ENCODE results near the gene FNDC3B.

GRCh38 chr3:172224560-172225214 lies 185.3 kb downstream of the FNDC3B start:
- TF ChIP-seq, protein P1, sequence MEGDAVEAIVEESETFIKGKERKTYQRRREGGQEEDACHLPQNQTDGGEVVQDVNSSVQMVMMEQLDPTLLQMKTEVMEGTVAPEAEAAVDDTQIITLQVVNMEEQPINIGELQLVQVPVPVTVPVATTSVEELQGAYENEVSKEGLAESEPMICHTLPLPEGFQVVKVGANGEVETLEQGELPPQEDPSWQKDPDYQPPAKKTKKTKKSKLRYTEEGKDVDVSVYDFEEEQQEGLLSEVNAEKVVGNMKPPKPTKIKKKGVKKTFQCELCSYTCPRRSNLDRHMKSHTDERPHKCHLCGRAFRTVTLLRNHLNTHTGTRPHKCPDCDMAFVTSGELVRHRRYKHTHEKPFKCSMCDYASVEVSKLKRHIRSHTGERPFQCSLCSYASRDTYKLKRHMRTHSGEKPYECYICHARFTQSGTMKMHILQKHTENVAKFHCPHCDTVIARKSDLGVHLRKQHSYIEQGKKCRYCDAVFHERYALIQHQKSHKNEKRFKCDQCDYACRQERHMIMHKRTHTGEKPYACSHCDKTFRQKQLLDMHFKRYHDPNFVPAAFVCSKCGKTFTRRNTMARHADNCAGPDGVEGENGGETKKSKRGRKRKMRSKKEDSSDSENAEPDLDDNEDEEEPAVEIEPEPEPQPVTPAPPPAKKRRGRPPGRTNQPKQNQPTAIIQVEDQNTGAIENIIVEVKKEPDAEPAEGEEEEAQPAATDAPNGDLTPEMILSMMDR (IDR thresholded peaks at IDR 0.05) = no peak
- no peak for TF ChIP-seq EZH2 (IDR thresholded peaks at IDR 0.05; ENCODE audit: borderline replicate concordance, insufficient read depth, low read depth, low read length, poor library complexity, severe bottlenecking)

All from B cell (primary cell).